EH (cell line): ENCODE data around the gene RYR2.

Experiments
- DNase-seq: peaks from one replicate; pipeline ENCODE4 v3.0.0-alpha.2; 2015; ENCODE audit warnings: low read depth

Gene RYR2

GRCh38 chr1:237444120-237444790, 402.3 kb downstream of the RYR2 start:
- DNase-seq, result no peak

DNA sequence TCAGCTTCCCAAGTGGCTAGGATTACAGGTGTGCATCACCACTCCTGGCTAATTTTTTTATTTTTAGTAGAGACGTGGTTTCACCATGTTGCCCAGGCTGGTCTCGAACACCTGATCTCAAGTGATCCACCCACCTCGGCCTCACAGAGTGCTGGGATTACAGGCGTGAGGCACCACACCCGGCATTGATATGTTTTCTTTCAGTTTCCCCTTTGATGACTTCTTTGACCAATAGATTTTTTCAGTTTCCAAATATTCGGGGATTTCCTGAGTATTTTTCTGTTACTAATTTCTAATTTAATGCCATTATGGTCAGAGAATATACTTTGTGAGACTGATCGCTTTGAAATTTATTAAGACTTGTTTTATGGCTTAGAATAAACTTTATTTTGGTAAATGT, 406.1 kb downstream of the RYR2 start:
- DNase-seq, result no peak

DNA sequence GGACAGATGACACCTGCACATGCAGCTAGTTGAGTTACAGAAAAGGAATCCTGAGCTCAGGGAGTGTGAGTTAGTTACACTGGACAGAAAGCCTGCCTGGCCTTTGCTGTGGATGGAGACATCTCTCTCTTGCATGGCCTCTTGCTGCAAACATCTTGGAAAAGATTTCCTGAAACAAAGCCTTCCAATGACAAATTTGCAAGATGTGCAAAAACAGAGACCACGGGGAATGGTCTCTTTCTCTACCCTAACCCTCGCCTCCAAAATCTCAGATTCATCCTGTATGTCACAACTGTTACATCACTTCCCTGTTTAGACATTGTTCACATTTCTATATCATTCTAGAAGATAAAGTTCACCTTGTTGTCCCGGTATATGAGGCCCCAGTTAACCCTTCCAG, 415.6 kb downstream of the RYR2 start:
- no peak for DNase-seq

- DNase-seq, result no peak
These were observed 425.3 kb downstream of the RYR2 start for GRCh38 chr1:237467320-237467719.

- DNase-seq, result no peak
These were observed 428.8 kb downstream of the RYR2 start for GRCh38 chr1:237470712-237471338.

DNA sequence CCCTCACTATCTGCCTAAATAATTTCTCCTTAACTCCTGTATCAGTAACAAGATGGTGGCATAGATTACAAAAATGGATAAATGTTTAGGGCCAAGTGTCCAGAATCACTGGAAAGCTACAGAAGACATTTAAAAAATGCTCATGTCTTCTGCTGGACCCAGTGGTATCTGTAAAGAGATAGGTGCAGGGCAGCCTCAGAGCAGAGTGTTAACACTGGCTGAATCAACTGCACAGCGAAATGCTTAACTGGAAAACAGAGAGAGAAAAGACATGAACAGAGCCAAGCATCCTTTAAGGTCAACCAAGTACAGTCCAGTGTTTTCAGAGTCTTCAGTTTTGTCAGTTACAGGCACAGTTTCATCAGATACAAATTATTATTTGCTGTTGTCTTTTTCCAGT, 429.4 kb downstream of the RYR2 start:
- DNase-seq, result no peak

- DNase-seq, result no peak
These were observed 430.0 kb downstream of the RYR2 start for GRCh38 chr1:237471956-237472355.

DNA sequence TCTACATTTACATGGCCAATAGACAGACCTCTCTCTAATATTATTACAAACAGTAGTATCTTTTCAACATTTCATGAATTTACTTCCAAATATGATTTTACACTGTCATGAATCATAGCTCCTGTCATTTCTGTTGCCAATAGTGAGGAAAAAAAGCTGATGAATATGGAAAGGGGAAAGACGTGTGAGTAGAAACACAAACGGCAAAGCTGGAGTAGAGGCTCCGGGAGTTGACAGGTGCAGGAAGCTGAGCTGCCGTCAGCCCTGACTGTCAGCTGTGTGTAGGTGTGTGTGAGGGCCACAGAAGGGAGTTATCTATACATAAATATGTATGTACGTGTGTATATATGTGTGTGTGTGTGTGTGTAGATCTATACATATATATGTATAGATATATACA, 431.9 kb downstream of the RYR2 start:
- no peak for DNase-seq

- no peak for DNase-seq
These were observed 436.1 kb downstream of the RYR2 start for GRCh38 chr1:237478082-237478481.

DNA sequence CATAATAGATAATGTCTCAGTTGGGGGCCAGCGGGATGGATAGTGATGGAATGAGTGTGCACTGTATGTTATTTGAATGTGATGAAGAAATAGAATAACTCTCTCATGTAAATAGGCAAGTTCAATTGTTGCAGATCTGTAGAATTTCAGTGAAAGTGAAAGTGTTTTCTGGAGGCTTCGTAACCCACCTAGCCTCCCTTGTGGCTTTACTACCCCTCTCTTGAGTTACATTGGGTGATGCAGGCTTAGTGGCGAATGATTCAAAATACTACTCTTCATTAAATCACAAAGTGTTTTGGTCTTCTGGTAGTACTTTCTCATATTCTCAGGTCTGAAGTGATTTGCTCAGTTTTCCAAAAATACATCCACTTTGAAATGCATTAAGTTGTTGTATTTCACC, 436.9 kb downstream of the RYR2 start:
- no peak for DNase-seq

DNA sequence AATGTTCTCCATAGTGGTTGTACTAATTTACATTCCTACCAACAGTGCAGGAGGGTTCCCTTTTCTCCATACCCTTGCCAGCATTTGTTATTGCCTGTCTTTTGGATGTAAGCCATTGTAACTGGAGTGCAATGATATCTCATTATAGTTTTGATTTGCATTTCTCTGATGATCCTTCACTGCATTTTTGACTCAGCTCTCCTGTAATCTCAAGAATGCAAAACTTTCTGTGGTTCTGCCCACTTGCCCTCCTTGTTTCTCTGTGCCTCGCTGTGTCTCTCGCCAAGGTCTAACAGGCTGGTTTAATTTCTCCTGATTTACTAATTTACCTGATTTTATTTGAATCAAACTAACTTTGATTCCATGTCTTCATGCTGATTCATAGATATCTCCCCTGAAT, 440.8 kb downstream of the RYR2 start:
- no peak for DNase-seq

DNA sequence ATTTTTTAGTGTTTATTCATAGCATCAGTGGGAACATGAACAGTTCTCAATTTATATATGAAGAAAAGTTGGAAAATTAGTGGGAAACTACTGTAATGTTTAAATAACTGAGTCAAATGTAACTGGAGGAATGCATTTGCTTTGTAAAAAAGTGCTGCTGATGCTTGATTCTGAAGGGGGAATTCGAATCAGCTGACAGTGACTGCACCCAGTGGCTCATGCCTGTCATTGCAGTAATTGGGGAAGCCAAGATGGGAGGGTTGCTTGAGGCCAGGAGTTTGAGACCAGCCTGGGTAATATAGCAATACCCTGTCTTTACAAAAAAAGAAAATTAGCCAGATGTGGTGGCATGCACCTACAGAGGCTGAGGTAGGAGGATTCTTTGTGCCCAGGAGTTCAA, 450.4 kb downstream of the RYR2 start:
- DNase-seq, result no peak

GRCh38 chr1:237500566-237500965, 458.6 kb downstream of the RYR2 start:
- DNase-seq, result no peak

- no peak for DNase-seq
These were observed 461.3 kb downstream of the RYR2 start for GRCh38 chr1:237503292-237503691.

GRCh38 chr1:237507005-237507404, 465.0 kb downstream of the RYR2 start:
- DNase-seq, result no peak

- no peak for DNase-seq
These were observed 467.8 kb downstream of the RYR2 start for GRCh38 chr1:237509748-237510147.

GRCh38 chr1:237525102-237525501, 483.1 kb downstream of the RYR2 start:
- DNase-seq, result no peak

- DNase-seq, result no peak
These were observed 485.8 kb downstream of the RYR2 start for GRCh38 chr1:237527761-237528160.

DNA sequence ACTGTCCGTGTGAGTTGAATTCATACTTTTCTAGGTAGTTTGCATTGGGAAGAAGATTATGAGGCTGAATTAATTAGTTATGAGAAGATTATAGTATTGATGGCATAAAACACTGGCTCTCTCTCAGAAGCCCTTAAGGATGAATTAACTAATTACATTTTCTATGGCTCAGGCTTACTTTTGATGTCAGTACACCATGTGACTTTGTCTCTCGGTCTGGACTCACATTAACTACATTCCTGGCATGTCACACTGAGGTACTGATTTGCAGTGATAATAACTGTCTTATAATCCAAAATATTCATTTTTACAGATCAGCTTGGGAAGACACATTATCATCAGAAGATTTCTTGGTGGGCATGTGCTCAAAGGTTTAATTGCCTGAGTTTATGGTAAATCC, 486.6 kb downstream of the RYR2 start:
- no peak for DNase-seq

DNA sequence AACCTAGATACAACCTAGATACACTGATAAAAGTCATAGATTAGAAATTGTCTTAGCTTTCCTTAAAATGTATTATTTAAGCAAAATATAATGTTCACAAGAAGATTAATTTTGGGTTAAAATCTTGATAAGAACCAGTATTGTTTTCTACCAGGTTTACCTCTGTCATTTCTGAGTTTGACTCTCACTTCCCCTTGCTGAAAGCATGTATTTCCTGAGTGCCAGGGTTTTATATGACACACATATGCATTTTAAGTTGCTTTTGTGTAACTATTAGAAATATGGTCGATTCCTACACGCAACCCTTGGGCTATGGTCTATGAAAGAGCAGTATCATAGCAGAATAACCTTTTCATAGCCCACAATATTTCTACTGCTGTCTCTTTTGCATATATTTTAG, 497.1 kb downstream of the RYR2 start:
- no peak for DNase-seq

DNA sequence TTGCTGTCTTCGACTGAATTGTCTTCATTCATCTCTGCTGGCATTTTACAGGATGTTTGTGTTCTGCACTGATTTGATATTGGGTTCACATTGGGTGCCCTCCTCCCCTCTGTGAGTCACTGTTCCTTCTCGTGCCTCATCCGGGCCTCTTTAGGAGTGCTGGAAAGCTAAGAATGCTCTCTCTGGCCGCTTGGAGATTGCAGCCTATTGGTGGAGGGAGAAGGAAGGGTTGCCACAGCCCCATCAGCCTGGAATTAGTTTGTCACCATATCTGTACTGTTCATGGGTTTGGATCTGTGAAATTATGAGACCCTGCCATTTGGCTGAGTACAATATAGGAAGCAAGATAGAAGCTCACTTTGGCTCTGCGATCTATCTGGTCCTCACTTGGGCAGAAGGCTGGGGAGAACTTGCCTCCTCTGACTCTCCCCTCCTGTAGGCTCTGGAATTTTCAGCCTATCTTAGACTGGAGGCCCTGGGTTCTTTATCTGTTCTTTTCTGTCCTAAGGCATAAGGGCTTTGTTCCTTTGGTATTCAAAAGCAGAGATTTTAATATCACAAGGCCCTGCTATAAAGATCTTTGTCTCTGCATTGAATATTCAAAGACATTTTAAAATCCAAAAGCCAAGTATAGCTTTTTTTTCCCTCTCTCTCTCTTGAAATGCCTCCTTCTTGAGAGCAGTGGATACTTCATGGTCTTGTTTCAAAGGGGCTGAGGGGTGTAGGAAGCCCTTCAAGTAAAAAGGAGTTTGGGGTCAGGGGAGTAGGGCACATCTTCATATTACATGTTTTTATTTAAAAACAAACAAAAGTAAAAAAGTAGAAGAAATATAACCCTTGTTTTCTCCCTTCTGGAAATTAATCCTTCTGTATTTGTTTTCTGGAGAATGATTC, 500.8 kb downstream of the RYR2 start:
- DNase-seq, result no peak

GRCh38 chr1:237553078-237553477, 511.1 kb downstream of the RYR2 start:
- DNase-seq, result no peak

GRCh38 chr1:237556911-237557310, 514.9 kb downstream of the RYR2 start:
- DNase-seq, result no peak
